ENCODE measurements around the gene RIMS1. TPM values are rescaled to one million over a fixed set of nuclear protein-coding genes. Genes with fewer than 3 reads are reported as not detected.

The RIMS1 gene
- total RNA-seq, 1 donor from 2014 or later = 12.3 TPM

- no peaks in the 10 kb centered on the region for H3K4me1 Mint-ChIP-seq (ENCODE audit: low read depth, unreplicated experiment)
- no peak for DNase-seq
- TF ChIP-seq CTCF (IDR thresholded peaks at IDR 0.05; ENCODE audit: partially characterized antibody, unreplicated experiment) = no peak
- H3K27ac Mint-ChIP-seq (ENCODE audit: unreplicated experiment) = no peak overlapping the region
- no peaks in the 10 kb centered on the region for H3K9me3 Mint-ChIP-seq (ENCODE audit: unreplicated experiment)
- no peaks in the 10 kb centered on the region for H3K36me3 Mint-ChIP-seq (ENCODE audit: unreplicated experiment)
- H3K27me3 Mint-ChIP-seq (ENCODE audit: unreplicated experiment) = no peaks in the 10 kb centered on the region
- no peak overlapping the region for H3K4me3 Mint-ChIP-seq (ENCODE audit: unreplicated experiment)
Measured at GRCh38 chr6:72390548-72390947, 504.2 kb downstream of the RIMS1 start.

GRCh38 chr6:72401865-72402264 lies 515.5 kb downstream of the RIMS1 start:
- no peaks in the 10 kb centered on the region for H3K27me3 Mint-ChIP-seq (ENCODE audit: unreplicated experiment)
- H3K4me3 Mint-ChIP-seq (ENCODE audit: unreplicated experiment) = no peak overlapping the region
- no peaks in the 10 kb centered on the region for H3K36me3 Mint-ChIP-seq (ENCODE audit: unreplicated experiment)
- no peak overlapping the region for H3K27ac Mint-ChIP-seq (ENCODE audit: unreplicated experiment)
- TF ChIP-seq CTCF (IDR thresholded peaks at IDR 0.05; ENCODE audit: partially characterized antibody, unreplicated experiment) = no peak
- H3K9me3 Mint-ChIP-seq (ENCODE audit: unreplicated experiment) = peaks cover 2% of the 10 kb centered on the region
- DNase-seq = no peak
- H3K4me1 Mint-ChIP-seq (ENCODE audit: low read depth, unreplicated experiment) = no peaks in the 10 kb centered on the region

GRCh38 chr6:72403413-72403812 lies 517.1 kb downstream of the RIMS1 start:
- Mint-ChIP-seq H3K9me3 (ENCODE audit: unreplicated experiment) (peaks cover 2% of the 10 kb centered on the region), H3K4me1 (ENCODE audit: low read depth, unreplicated experiment) (no peaks in the 10 kb centered on the region)

GRCh38 chr6:72406517-72406916 lies 520.2 kb downstream of the RIMS1 start:
- no peaks in the 10 kb centered on the region for H3K36me3 Mint-ChIP-seq (ENCODE audit: unreplicated experiment)
- no peak overlapping the region for H3K4me3 Mint-ChIP-seq (ENCODE audit: unreplicated experiment)
- peaks cover 2% of the 10 kb centered on the region for H3K9me3 Mint-ChIP-seq (ENCODE audit: unreplicated experiment)

More at GRCh38 chr6:72403413-72403812, 517.1 kb downstream of the RIMS1 start:
- DNase-seq = no peak
- TF ChIP-seq CTCF (IDR thresholded peaks at IDR 0.05; ENCODE audit: partially characterized antibody, unreplicated experiment) = no peak
- Mint-ChIP-seq H3K27me3 (ENCODE audit: unreplicated experiment) (no peaks in the 10 kb centered on the region), H3K27ac (ENCODE audit: unreplicated experiment) (no peak overlapping the region), H3K4me3 (ENCODE audit: unreplicated experiment) (no peak overlapping the region), H3K36me3 (ENCODE audit: unreplicated experiment) (no peaks in the 10 kb centered on the region)

GRCh38 chr6:72410769-72411168 lies 524.4 kb downstream of the RIMS1 start:
- Mint-ChIP-seq H3K9me3 (ENCODE audit: unreplicated experiment) (peaks cover 2% of the 10 kb centered on the region), H3K27me3 (ENCODE audit: unreplicated experiment) (peaks cover 2% of the 10 kb centered on the region), H3K27ac (ENCODE audit: unreplicated experiment) (no peak overlapping the region), H3K4me3 (ENCODE audit: unreplicated experiment) (no peak overlapping the region), H3K4me1 (ENCODE audit: low read depth, unreplicated experiment) (peaks cover 4% of the 10 kb centered on the region), H3K36me3 (ENCODE audit: unreplicated experiment) (no peaks in the 10 kb centered on the region)
- TF ChIP-seq CTCF (IDR thresholded peaks at IDR 0.05; ENCODE audit: partially characterized antibody, unreplicated experiment) = no peak
- DNase-seq = no peak

More at GRCh38 chr6:72406517-72406916, 520.2 kb downstream of the RIMS1 start:
- Mint-ChIP-seq H3K27ac (ENCODE audit: unreplicated experiment) (no peak overlapping the region), H3K27me3 (ENCODE audit: unreplicated experiment) (no peaks in the 10 kb centered on the region), H3K4me1 (ENCODE audit: low read depth, unreplicated experiment) (no peaks in the 10 kb centered on the region)
- no peak for TF ChIP-seq CTCF (IDR thresholded peaks at IDR 0.05; ENCODE audit: partially characterized antibody, unreplicated experiment)
- DNase-seq = no peak
